BJ (cell line): ENCODE results near the gene APOA1. TPM values are rescaled to one million over a fixed set of nuclear protein-coding genes. Genes with fewer than 3 reads are reported as not detected.
A peak's percentile ranks its signal among the peaks of the same experiment; 100 is the strongest.

Source experiments
- CTCF ChIA-PET: fragments of 350-600 bp; formaldehyde crosslinking; extraction: SDS; loops from one replicate; lab custom pipeline; 2021; ENCODE audit warnings: antibody characterized with exemption, inconsistent platforms; lab: Yijun Ruan, JAX
- POLR2A ChIA-PET: fragments of 300-600 bp; sonication (Branson Sonifier 250); formaldehyde crosslinking; extraction: SDS; loops from one replicate; lab custom pipeline; 2021; ENCODE audit warnings: antibody characterized with exemption; lab: Charles Lee
- DNase-seq: peaks from one replicate; pipeline ENCODE4 v3.0.0-alpha.2; 2011; ENCODE audit warnings: low read depth
- H3K27me3 ChIP-seq: 2 replicates; pipeline ENCODE4 v1.6.0; 2011; ENCODE audit warnings: low read length; ENCODE audit not compliant: control insufficient read depth, insufficient read depth
- H3K36me3 ChIP-seq: 2 replicates; pipeline ENCODE4 v1.5.1; 2011; ENCODE audit warnings: low read length; ENCODE audit not compliant: control insufficient read depth, insufficient read depth
- H3K4me3 ChIP-seq: 2 replicates; pipeline ENCODE4 v1.5.1; 2011; ENCODE audit warnings: low read depth, mild to moderate bottlenecking, control low read depth, low read length
- CTCF ChIP-seq: IDR thresholded peaks from 2 replicates; pipeline ENCODE4 v1.5.1; 2011; ENCODE audit warnings: low read depth, mild to moderate bottlenecking, control low read depth, inconsistent platforms, low read length, moderate library complexity; ENCODE audit not compliant: insufficient read depth
- polyA plus RNA-seq: library from polyadenylated mRNA; depleted of rRNA; stranded (reverse); fragments of >200 nt; gene quantifications from 2 replicates; pipeline ENCODE4 v1.2.3, GENCODE V29; 2011

Gene APOA1
- polyA plus RNA-seq, 1 experiment = not detected

- no peaks in the 10 kb centered on the region for H3K27me3 ChIP-seq
- ChIA-PET CTCF (interaction anchor here (0.6 to 9.6 kb wide), 5 partner anchors 25 to 313 kb away, joined by 3 to 165 read pairs (median 3); partner anchors contain the start of gene SIK3), POLR2A (interaction anchor here (0.6 kb wide), 1 partner anchor 508 kb away, joined by 3 read pairs; no protein-coding TSS in a partner anchor)
- no peaks in the 10 kb centered on the region for H3K36me3 ChIP-seq
- TF ChIP-seq CTCF = no peak
- no peak for DNase-seq
- H3K4me3 ChIP-seq = no peak overlapping the region
Measured at GRCh38 chr11:116793772-116794097, 43.7 kb downstream of the APOA1 start.

GRCh38 chr11:116792869-116793771, 44.3 kb downstream of the APOA1 start:
- peak; percentile 31 for DNase-seq
- POLR2A ChIA-PET = interaction anchor here (0.6 kb wide), 2 partner anchors 138 to 509 kb away, joined by 3 to 20 read pairs; no protein-coding TSS in a partner anchor
- Histone ChIP-seq H3K36me3 (no peaks in the 10 kb centered on the region), H3K4me3 (no peak overlapping the region), H3K27me3 (no peaks in the 10 kb centered on the region)
- CTCF ChIA-PET = interaction anchor here (0.6 to 9.6 kb wide), 8 partner anchors 24 to 314 kb away, joined by 3 to 165 read pairs (median 4); partner anchors contain the start of genes APOA1 and SIK3
- TF ChIP-seq CTCF = no peak

DNA sequence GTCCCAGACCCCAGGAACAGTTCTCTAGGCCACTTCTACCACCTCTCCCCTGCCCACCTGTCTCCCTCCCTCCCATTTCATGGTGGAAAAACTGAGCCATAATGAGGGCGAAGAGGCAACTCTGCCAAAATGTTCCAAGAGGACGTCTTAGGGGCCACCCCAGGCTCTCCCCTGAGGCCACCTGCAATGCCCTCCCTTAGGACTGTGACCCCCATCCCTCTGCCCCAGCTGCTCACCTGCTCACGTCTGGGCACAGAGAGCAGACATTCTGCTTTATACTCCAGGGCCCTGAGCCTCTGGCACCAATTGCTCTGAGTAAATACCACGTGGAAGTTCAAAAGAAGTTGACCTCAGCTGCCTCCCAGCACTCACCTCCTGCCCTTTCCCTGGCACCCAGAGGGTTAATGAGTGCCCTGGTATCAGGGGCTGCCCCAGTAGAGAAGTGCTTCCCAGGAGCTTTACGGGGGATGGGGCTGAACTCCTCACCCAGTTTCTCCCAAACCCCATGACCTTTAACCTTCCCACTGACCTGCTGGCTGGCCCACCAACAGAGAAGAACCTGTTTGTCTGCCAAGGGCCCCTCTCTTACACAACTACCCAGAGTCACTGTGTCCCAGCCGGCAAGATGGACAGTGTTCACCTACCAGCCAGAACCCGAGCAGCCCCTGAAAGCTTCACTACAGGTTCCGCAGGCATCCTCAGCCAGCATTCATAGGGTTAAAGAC, 45.1 kb downstream of the APOA1 start:
- DNase-seq = no peak
- no peak for TF ChIP-seq CTCF
- ChIA-PET CTCF (interaction anchor here (0.7 to 9.6 kb wide), 11 partner anchors 18 to 434 kb away, joined by 3 to 165 read pairs (median 6); partner anchors contain the start of genes APOA1, PAFAH1B2 and SIK3), POLR2A (interaction anchor here (0.6 kb wide), 1 partner anchor 139 kb away, joined by 20 read pairs; no protein-coding TSS in a partner anchor)
- Histone ChIP-seq H3K4me3 (no peak overlapping the region), H3K27me3 (no peaks in the 10 kb centered on the region), H3K36me3 (no peaks in the 10 kb centered on the region)

DNA sequence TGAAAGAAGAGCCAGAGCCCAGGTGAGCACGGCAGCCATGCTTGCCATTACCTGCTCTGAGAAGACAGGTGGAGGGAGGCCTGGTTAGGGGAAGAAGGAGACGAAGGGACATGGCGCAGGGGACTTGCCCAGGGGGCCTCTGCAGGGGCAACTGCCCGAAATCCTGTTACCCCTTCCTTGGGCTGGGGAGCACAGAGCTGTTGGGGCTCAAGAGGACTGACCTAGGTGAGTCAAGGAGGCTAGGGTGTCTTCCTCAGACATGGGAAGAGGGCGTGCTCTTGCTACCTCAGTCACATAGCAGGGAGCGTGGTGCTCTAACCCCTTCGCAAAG, 45.6 kb downstream of the APOA1 start, which contains the start of gene APOA5:
APOA5 (minus strand) TSS at position 67 of the 331 bp plus-strand sequence; CDS start at position 48, 19 bp downstream.
- POLR2A ChIA-PET = no interaction called here
- H3K36me3 ChIP-seq = no peaks in the 10 kb centered on the region
- TF ChIP-seq CTCF = no peak

More for the DNA sequence above, 45.6 kb downstream of the APOA1 start, which contains the start of gene APOA5:
- H3K4me3 ChIP-seq = no peak within 1 kb of the TSS
- H3K27me3 ChIP-seq = no peaks in the 10 kb centered on the region
- CTCF ChIA-PET = interaction anchor here (0.7 to 9.6 kb wide), 40 partner anchors 9 to 437 kb away, joined by 3 to 165 read pairs (median 4); partner anchors contain the start of genes APOA1, PAFAH1B2 and SIK3
- DNase-seq = no peak
